K562 (cell line): Measurements from ENCODE around the gene KRAS. TPM values are rescaled to one million over a fixed set of nuclear protein-coding genes. Genes with fewer than 3 reads are reported as not detected.

Source experiments
- AFF1 ChIP-seq, 2 experiments: fragments of 450-650 bp; IDR thresholded peaks; 2 replicates each; pipeline ENCODE4 v1.6.1; 2018; ENCODE audit warnings: mild to moderate bottlenecking in 2 of 2, low read depth in 1 of 2; ENCODE audit not compliant: partially characterized antibody in 2 of 2
- ARNT ChIP-seq, 2 experiments: fragments of 450-650 bp; IDR thresholded peaks; 2 replicates each; pipeline ENCODE4 v1.6.1; 2016; ENCODE audit warnings: mild to moderate bottlenecking in 1 of 2
- BRD4 ChIP-seq: fragments of 200-600 bp; sonication (generic); IDR thresholded peaks from 2 replicates; pipeline ENCODE4 v1.6.1; 2017; ENCODE audit warnings: inconsistent platforms
- BRD9 ChIP-seq: fragments of 450-650 bp; IDR thresholded peaks from 2 replicates; pipeline ENCODE4 v1.6.1; 2018; ENCODE audit warnings: low read depth; ENCODE audit not compliant: partially characterized antibody
- FOXJ2 ChIP-seq: fragments of 200-800 bp; sonication (Bioruptor generic); IDR thresholded peaks from 2 replicates; pipeline ENCODE4 v1.6.1; 2016; ENCODE audit warnings: missing genetic modification characterization, missing compliant biosample characterization
- MAX ChIP-seq: sonication (generic); formaldehyde crosslinking; IDR thresholded peaks from 2 replicates; pipeline ENCODE4 v1.9.0; 2022; ENCODE audit warnings: mild to moderate bottlenecking, missing genetic modification reagents
- NCOA6 ChIP-seq: fragments of 450-650 bp; IDR thresholded peaks from 2 replicates; pipeline ENCODE4 v1.6.1; 2017; ENCODE audit warnings: mild to moderate bottlenecking
- NONO ChIP-seq, 2 experiments: fragments of 200-400 bp in 1 of 2; fragments of 450-650 bp in 1 of 2; formaldehyde crosslinking in 1 of 2; IDR thresholded peaks; 2 replicates each; pipeline ENCODE4 v1.6.1; 2017; ENCODE audit warnings: low read depth in 2 of 2, mild to moderate bottlenecking in 2 of 2, moderate library complexity in 2 of 2, low read length in 1 of 2
- POLR3G ChIP-seq: IDR thresholded peaks from 2 replicates; pipeline ENCODE4 v1.6.1; 2011; ENCODE audit not compliant: insufficient read length, insufficient replicate concordance; ENCODE audit errors: extremely low read depth
- PREB ChIP-seq: sonication (generic); formaldehyde crosslinking; IDR thresholded peaks from 2 replicates; pipeline ENCODE4 v1.8.1; 2023; ENCODE audit warnings: mild to moderate bottlenecking, missing genetic modification reagents
- RB1 ChIP-seq: fragments of 450-650 bp; IDR thresholded peaks from 2 replicates; pipeline ENCODE4 v1.6.1; 2017; ENCODE audit warnings: low read depth, mild to moderate bottlenecking
- RBM15 ChIP-seq: fragments of 200-400 bp; formaldehyde crosslinking; IDR thresholded peaks from 2 replicates; pipeline ENCODE4 v1.6.1; 2018; ENCODE audit warnings: mild to moderate bottlenecking, low read length, moderate library complexity; ENCODE audit not compliant: insufficient read depth
- RBM39 ChIP-seq: fragments of 200-400 bp; formaldehyde crosslinking; optimal IDR thresholded peaks from 2 replicates; pipeline ENCODE3; 2018; ENCODE audit warnings: low read depth, low read length
- TRIM28 ChIP-seq: fragments of 450-650 bp; IDR thresholded peaks from 2 replicates; pipeline ENCODE4 v1.6.1; 2017
- ZNF146 ChIP-seq: IDR thresholded peaks from one replicate; pipeline ENCODE4 v1.6.1; 2018; ENCODE audit warnings: missing compliant biosample characterization; ENCODE audit not compliant: unreplicated experiment
- ZNF263 ChIP-seq: sonication (generic); formaldehyde crosslinking; IDR thresholded peaks from 2 replicates; pipeline ENCODE4 v1.8.0; 2022; ENCODE audit warnings: mild to moderate bottlenecking, missing genetic modification reagents, borderline replicate concordance
- ZNF311 ChIP-seq: fragments of 250-450 bp; sonication (Bioruptor Pico); IDR thresholded peaks from 2 replicates; pipeline ENCODE4 v1.4.0; 2020; ENCODE audit warnings: mild to moderate bottlenecking, moderate library complexity
- ZNF589 ChIP-seq: fragments of 200-800 bp; sonication (Bioruptor generic); IDR thresholded peaks from 2 replicates; pipeline ENCODE4 v1.6.1; 2016; ENCODE audit warnings: low read depth, missing genetic modification characterization, missing compliant biosample characterization
- ZNF717 ChIP-seq: fragments of 250-450 bp; sonication (Bioruptor Pico); IDR thresholded peaks from 2 replicates; pipeline ENCODE4 v1.5.0; 2021
- ZSCAN29 ChIP-seq: fragments of 450-650 bp; IDR thresholded peaks from 2 replicates; pipeline ENCODE4 v1.6.1; 2017
- polyA plus RNA-seq, 8 experiments: library from polyadenylated mRNA; depleted of rRNA in 4 of 8; stranded (reverse) in 5 of 8; unstranded in 3 of 8; fragments of >200 nt; fragmentation: Nextera tagmentation in 2 of 8; fragmentation: Illumina TruSeq in 1 of 8; extraction: Ambion mirVana in 2 of 8; extraction: Trizol in 1 of 8; gene quantifications; 2 replicates each; pipeline versions ENCODE4 v1.2.1 to v1.2.3, GENCODE V29; 2011 to 2014; ENCODE audit warnings: inconsistent platforms in 1 of 8, missing spikeins in 1 of 8
- total RNA-seq, 7 experiments: library from RNA; depleted of rRNA in 6 of 7; stranded (reverse); fragments of >200 nt in 6 of 7; fragmentation: Illumina TruSeq in 2 of 7; extraction: Trizol in 2 of 7; gene quantifications; 2 replicates each; pipeline versions ENCODE4 v1.2.1 to v1.2.3, GENCODE V29; 2011 to 2021; ENCODE audit warnings: low replicate concordance in 1 of 7

KRAS gene
- total and polyA plus RNA-seq, 9 of the 15 experiments (the other 6 are each of a cell fraction or from before 2014, with no cell fraction given): 7.2 to 21.2 (median 12.7) TPM

- TF ChIP-seq ZNF311 (no peak), ZNF589 (CRISPR knock-in tag) (peak; percentile 70; the same call in 1 of the 2 replicates), FOXJ2 (peak; percentile 92), ZNF717 (CRISPR knock-in tag) (no peak), PREB (CRISPR knock-in tag) (no peak), BRD4 (no peak), NONO (IDR thresholded peaks at IDR 0.05; ENCODE audit: low read depth in 2 of 2, low read length in 1 of 2) (peak; percentile 54 to 59; a peak in 1 of 4 replicates), RBM39 (no peak), POLR3G (no peak), NCOA6 (peak; percentile 61; the same call in 1 of the 2 replicates), RB1 (peak; percentile 87), MAX (CRISPR knock-in tag) (peak; percentile 77), ZNF263 (CRISPR knock-in tag) (no peak; the same call in 1 of the 2 replicates), ZNF146 (CRISPR knock-in tag) (no peak), TRIM28 (no peak), ZSCAN29 (no peak; the same call in 1 of the 2 replicates), ARNT (IDR thresholded peaks at IDR 0.05) (no peak), RBM15 (no peak), AFF1 (IDR thresholded peaks at IDR 0.05; ENCODE audit: low read depth in 1 of 2, partially characterized antibody in 2 of 2) (no peak), BRD9 (no peak)
These were observed at the start of gene KRAS (continued) for GRCh38 chr12:25250744-25251730.
